ENCODE measurements around the gene ARL8B. TPM values are rescaled to one million over a fixed set of nuclear protein-coding genes. Genes with fewer than 3 reads are reported as not detected.
A peak's percentile ranks its signal among the peaks of the same experiment; 100 is the strongest.

The ARL8B gene
- polyA plus RNA-seq, 3 donors = 46.6 to 121 (median 101) TPM

GRCh38 chr3:5227812-5228211 lies 105.7 kb downstream of the ARL8B start:
- H3K9me3 Mint-ChIP-seq = peaks cover 0 to 3% (median 0%) of the 10 kb centered on the region in 7 donors
- no peaks in the 10 kb centered on the region for H3K4me1 ChIP-seq (ENCODE audit: control insufficient read depth in 1 of 2, insufficient read depth in 2 of 2, low read length in 2 of 2)
- H3K36me3 ChIP-seq (replicated peaks in 1 of 2; ENCODE audit: control insufficient read depth in 1 of 2, insufficient read depth in 2 of 2, low read length in 2 of 2) = peaks cover 0 to 2% of the 10 kb centered on the region in 2 donors
- no peak overlapping the region for H3K9ac ChIP-seq (ENCODE audit: insufficient read depth, low read length, poor library complexity, severe bottlenecking)
- no peak for DNase-seq
- H3K4me2 ChIP-seq (replicated peaks; ENCODE audit: extremely low read depth, low read length, poor library complexity, severe bottlenecking) = no peak overlapping the region
- H3K4me3 ChIP-seq (replicated peaks in 1 of 3; ENCODE audit: low read depth in 2 of 3, low read length in 3 of 3) = no peak overlapping the region
- H3K27me3 Mint-ChIP-seq (ENCODE audit: low read depth in 3 of 3) = peaks cover 3 to 5% (median 3%) of the 10 kb centered on the region in 3 donors
- no peaks in the 10 kb centered on the region for H3K27me3 ChIP-seq (ENCODE audit: control insufficient read depth in 2 of 2, insufficient read depth in 2 of 2, low read length in 2 of 2)
- H3K4me3 Mint-ChIP-seq = no peak overlapping the region
- no peak overlapping the region for H2AFZ ChIP-seq (ENCODE audit: insufficient read depth, low read depth, low read length, poor library complexity, severe bottlenecking)
- WGBS (ENCODE audit: insufficient coverage) = 86% methylated on average over 4 of the region's 6 CpGs
- no peak for TF ChIP-seq CTCF (IDR thresholded peaks at IDR 0.05)
- peaks cover 1 to 3% of the 10 kb centered on the region in 2 donors for H3K36me3 Mint-ChIP-seq
- intact Hi-C loops (cut with micrococcal nuclease) = loop anchor here in 1 of 2 donors (5.0 kb wide), 1 partner anchor 1569 kb away; no protein-coding TSS in a partner anchor
- no peak overlapping the region for H3K27ac Mint-ChIP-seq
- no peaks in the 10 kb centered on the region for H3K9me3 ChIP-seq (replicated peaks in 1 of 2; ENCODE audit: control insufficient read depth in 1 of 2, insufficient read depth in 1 of 2, low read length in 2 of 2)
- H3K27ac ChIP-seq (ENCODE audit: low read depth in 1 of 2, low read length in 2 of 2) = no peak overlapping the region
- no peaks in the 10 kb centered on the region for H4K20me1 ChIP-seq (ENCODE audit: insufficient read depth, low read length)
- no peaks in the 10 kb centered on the region for H3K79me2 ChIP-seq (ENCODE audit: insufficient read depth, low read length)
- H3K4me1 Mint-ChIP-seq = peaks cover 4% of the 10 kb centered on the region

- no peak for TF ChIP-seq CTCF (IDR thresholded peaks at IDR 0.05)
- Mint-ChIP-seq H3K4me1 (peaks cover 4% of the 10 kb centered on the region), H3K27me3 (ENCODE audit: low read depth in 3 of 3) (peaks cover 3 to 5% (median 3%) of the 10 kb centered on the region in 3 donors), H3K9me3 (peaks cover 0 to 3% (median 0%) of the 10 kb centered on the region in 7 donors), H3K36me3 (peaks cover 0 to 1% of the 10 kb centered on the region in 2 donors), H3K27ac (no peak overlapping the region), H3K4me3 (peak overlapping the region in 1 of 2 donors; percentile 44)
- H3K36me3 ChIP-seq (replicated peaks in 1 of 2; ENCODE audit: control insufficient read depth in 1 of 2, insufficient read depth in 2 of 2, low read length in 2 of 2) = no peaks in the 10 kb centered on the region
- no peaks in the 10 kb centered on the region for H3K27me3 ChIP-seq (ENCODE audit: control insufficient read depth in 2 of 2, insufficient read depth in 2 of 2, low read length in 2 of 2)
- H3K4me2 ChIP-seq (replicated peaks; ENCODE audit: extremely low read depth, low read length, poor library complexity, severe bottlenecking) = no peak overlapping the region
- H3K9ac ChIP-seq (ENCODE audit: insufficient read depth, low read length, poor library complexity, severe bottlenecking) = no peak overlapping the region
- H3K27ac ChIP-seq (ENCODE audit: low read depth in 1 of 2, low read length in 2 of 2) = no peak overlapping the region
- H3K9me3 ChIP-seq (replicated peaks in 1 of 2; ENCODE audit: control insufficient read depth in 1 of 2, insufficient read depth in 1 of 2, low read length in 2 of 2) = no peaks in the 10 kb centered on the region
- no peaks in the 10 kb centered on the region for H3K79me2 ChIP-seq (ENCODE audit: insufficient read depth, low read length)
- 46% methylated on average over 2 of the region's 2 CpGs for WGBS (ENCODE audit: insufficient coverage)
- intact Hi-C loops (cut with micrococcal nuclease) = loop anchor here in 1 of 2 donors (5.0 kb wide), 1 partner anchor 1568 kb away; no protein-coding TSS in a partner anchor
- DNase-seq = no peak
- no peak overlapping the region for H3K4me3 ChIP-seq (replicated peaks in 1 of 3; ENCODE audit: low read depth in 2 of 3, low read length in 3 of 3)
- H2AFZ ChIP-seq (ENCODE audit: insufficient read depth, low read depth, low read length, poor library complexity, severe bottlenecking) = no peak overlapping the region
- no peaks in the 10 kb centered on the region for H4K20me1 ChIP-seq (ENCODE audit: insufficient read depth, low read length)
- H3K4me1 ChIP-seq (ENCODE audit: control insufficient read depth in 1 of 2, insufficient read depth in 2 of 2, low read length in 2 of 2) = no peaks in the 10 kb centered on the region
Observed at GRCh38 chr3:5229414-5229813, 107.3 kb downstream of the ARL8B start.

Small RNAs within 50 kb of the gene (small RNA-seq; reads per million reads assigned to genes)
- gene AC090955.1 (ENCODE audit: insufficient read length, low read depth) = not detected
- not detected for gene RF00019 (ENCODE audit: insufficient read length, low read depth)

Other genes starting within 250 kb of the ARL8B start
- gene BHLHE40, start 142.9 kb upstream of the ARL8B start, polyA plus RNA-seq = 100 to 1,000 TPM in 1 of 3 donors, 10 to 100 TPM in 2; 20.2 to 167 (median 23.4) TPM
- 10 to 100 TPM; 17.5 to 31.7 (median 23.7) TPM for gene EDEM1, start 65.4 kb downstream of the ARL8B start, polyA plus RNA-seq

Measured in CD14-positive monocyte (primary cell).